OCI-LY1 (cell line): ENCODE data around the gene DYNLT1.

Experiments
- EZH2 ChIP-seq: fragments of 200-600 bp; sonication (generic), shearing (Covaris generic); IDR thresholded peaks from 2 replicates; pipeline ENCODE4 v1.8.0; 2017; ENCODE audit warnings: borderline replicate concordance, mixed run types, mild to moderate bottlenecking, antibody characterized with exemption, low read length, moderate library complexity, mixed read lengths
- TF ChIP-seq, protein P1 (sequence below): fragments of 200-600 bp; sonication (generic), shearing (Covaris generic); IDR thresholded peaks from 2 replicates; pipeline ENCODE4 v1.5.1; 2017; ENCODE audit warnings: mild to moderate bottlenecking, antibody characterized with exemption, low read length, moderate library complexity, mixed read lengths

DNA sequence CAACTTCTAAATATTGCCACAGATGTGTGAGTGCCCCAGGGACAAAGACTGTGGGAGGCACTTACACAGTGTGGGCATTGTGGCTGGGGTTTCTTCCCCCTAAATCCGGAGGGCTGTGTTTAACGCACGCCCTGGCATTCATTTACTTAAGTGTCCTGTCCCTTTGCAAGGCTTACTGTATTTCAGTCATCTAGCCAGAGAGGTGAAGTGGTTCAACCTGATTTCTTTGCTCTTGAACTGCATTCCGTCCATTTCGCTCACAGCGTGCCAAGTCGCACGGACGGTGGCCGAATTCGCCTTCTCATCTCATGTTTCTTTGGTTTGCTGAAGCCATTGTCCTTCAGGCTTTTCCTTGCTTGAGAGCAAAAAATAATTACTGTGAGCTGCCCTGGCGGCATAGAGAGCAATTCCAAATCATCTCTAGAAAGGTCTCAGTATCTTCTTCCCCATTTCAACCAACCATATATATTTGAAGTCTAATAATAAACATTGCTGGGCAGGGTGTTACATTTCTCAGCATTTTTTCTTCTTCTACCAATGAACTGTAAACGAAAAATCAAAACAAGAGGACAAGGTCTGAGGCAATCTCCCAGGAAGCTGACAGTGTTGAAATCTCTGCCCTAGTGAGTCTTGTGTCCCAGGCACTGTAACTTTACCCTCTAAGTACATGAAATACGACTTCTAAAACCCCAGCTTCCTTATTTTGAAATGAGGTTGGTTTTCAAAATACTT, 22.3 kb upstream of the DYNLT1 start:
- TF ChIP-seq EZH2 = no peak
- TF ChIP-seq, protein P1, sequence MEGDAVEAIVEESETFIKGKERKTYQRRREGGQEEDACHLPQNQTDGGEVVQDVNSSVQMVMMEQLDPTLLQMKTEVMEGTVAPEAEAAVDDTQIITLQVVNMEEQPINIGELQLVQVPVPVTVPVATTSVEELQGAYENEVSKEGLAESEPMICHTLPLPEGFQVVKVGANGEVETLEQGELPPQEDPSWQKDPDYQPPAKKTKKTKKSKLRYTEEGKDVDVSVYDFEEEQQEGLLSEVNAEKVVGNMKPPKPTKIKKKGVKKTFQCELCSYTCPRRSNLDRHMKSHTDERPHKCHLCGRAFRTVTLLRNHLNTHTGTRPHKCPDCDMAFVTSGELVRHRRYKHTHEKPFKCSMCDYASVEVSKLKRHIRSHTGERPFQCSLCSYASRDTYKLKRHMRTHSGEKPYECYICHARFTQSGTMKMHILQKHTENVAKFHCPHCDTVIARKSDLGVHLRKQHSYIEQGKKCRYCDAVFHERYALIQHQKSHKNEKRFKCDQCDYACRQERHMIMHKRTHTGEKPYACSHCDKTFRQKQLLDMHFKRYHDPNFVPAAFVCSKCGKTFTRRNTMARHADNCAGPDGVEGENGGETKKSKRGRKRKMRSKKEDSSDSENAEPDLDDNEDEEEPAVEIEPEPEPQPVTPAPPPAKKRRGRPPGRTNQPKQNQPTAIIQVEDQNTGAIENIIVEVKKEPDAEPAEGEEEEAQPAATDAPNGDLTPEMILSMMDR = no peak
